ENCODE results near the gene CYS1.

Gene CYS1

DNA sequence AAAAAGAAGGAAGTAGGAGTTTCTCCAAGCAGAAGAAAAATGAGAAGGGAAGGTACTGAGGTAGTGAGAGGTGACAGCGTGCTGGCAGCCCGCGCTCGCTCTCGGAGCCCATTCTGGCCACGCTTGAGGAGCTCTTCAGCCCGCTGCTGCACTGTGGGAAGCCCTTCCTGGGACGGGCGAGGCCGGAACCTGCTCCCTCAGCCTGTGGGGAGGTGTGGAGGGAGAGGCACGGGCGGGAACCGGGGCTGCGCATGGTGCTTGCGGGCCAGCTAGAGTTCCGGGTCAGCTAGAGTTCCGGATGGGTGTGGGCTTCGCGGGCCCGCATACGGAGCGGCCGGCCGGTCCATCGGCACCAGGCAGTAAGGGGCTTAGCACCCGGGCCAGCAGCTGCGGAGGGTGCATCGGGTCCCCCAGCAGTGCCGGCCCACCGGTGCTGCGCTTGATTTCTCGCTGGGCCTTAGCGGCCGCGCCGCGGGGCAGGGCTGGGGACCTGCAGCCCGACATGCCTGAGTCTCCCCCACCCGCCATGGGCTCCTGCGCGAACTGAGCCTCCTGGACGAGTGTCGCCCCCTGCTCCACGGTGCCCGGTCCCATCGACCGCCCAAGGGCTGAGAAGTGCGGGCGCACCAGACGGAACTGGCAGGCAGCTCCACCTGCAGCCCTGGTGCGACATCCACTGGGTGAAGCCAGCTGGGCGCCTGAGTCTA, 11.1 kb upstream of the CYS1 start:
- Histone ChIP-seq H3K36me3 (no peaks in the 10 kb centered on the region), H3K4me3 (peak overlapping the region; percentile 36 to 54), H3K4me1 (peaks cover 0 to 6% (median 2%) of the 10 kb centered on the region in 4 donors), H3K27ac (no peak overlapping the region), H3K27me3 (peaks cover 0 to 15% of the 10 kb centered on the region in 2 donors), H3K9me3 (no peaks in the 10 kb centered on the region)
- TF ChIP-seq, protein P1, sequence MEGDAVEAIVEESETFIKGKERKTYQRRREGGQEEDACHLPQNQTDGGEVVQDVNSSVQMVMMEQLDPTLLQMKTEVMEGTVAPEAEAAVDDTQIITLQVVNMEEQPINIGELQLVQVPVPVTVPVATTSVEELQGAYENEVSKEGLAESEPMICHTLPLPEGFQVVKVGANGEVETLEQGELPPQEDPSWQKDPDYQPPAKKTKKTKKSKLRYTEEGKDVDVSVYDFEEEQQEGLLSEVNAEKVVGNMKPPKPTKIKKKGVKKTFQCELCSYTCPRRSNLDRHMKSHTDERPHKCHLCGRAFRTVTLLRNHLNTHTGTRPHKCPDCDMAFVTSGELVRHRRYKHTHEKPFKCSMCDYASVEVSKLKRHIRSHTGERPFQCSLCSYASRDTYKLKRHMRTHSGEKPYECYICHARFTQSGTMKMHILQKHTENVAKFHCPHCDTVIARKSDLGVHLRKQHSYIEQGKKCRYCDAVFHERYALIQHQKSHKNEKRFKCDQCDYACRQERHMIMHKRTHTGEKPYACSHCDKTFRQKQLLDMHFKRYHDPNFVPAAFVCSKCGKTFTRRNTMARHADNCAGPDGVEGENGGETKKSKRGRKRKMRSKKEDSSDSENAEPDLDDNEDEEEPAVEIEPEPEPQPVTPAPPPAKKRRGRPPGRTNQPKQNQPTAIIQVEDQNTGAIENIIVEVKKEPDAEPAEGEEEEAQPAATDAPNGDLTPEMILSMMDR (IDR thresholded peaks at IDR 0.05): no peak
- no peak for DNase-seq
- intact Hi-C loops (cut with DNase I; ENCODE audit: low total_unique reads): no loop called here

DNA sequence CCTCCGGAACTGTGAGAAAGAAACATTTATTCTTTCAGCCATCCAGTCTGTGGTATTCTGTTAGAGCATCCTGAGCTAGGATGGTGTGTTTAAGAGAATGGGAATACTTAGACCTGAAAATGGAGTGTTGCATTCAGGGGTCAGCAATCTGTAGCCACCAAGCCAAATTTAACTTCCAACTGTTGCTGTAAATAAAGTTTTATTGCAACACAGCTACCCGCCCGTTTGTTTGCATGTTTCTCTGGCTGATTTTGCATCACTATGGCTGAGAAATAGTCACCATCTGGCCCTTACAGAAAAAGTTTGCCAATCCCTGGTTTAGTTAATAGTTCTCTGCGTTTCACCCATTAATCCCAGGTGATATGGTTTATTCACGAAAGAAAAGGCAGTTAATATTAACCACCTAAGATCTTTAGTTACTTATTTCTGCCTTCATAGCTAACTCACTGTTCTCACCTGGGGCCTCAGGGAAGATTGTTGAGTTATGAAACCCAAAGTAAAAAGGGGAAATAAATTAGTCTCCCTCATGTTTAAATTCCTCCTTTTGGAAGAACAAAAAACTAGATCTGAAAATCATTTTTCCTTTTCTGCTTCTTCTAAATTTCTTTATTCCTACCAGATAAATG, 9.5 kb upstream of the CYS1 start:
- DNase-seq: no peak
- Histone ChIP-seq H3K27me3 (peaks cover 0 to 15% of the 10 kb centered on the region in 2 donors), H3K4me3 (no peak overlapping the region), H3K4me1 (peaks cover 0 to 6% (median 2%) of the 10 kb centered on the region in 4 donors), H3K36me3 (no peaks in the 10 kb centered on the region), H3K9me3 (no peaks in the 10 kb centered on the region), H3K27ac (no peak overlapping the region)
- intact Hi-C loops (cut with DNase I; ENCODE audit: low total_unique reads): no loop called here
- TF ChIP-seq, protein P1 (IDR thresholded peaks at IDR 0.05): no peak

DNA sequence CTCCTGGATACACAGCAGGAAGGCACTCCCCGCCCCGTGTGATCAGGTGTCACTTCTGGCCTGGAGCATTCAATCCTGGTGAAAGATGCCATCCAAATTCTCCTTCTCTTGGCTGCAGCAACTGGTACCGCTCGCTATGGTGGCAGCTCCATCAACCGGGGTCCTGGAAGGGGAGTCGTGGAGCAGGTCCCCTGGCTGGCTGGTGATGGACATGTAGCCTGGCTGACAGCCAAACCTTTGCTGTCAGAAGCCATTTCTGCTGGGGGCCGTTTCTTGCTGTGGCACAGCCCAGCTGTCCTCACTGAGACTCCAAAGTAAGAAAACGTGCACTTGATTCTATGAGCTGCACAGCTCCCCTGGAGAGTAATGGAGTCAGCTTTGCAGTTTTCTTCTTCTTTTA, 7.1 kb upstream of the CYS1 start:
- TF ChIP-seq, protein P1 (IDR thresholded peaks at IDR 0.05): no peak
- H3K9me3 ChIP-seq: no peaks in the 10 kb centered on the region
- H3K4me3 ChIP-seq: no peak overlapping the region
- H3K27me3 ChIP-seq: peaks cover 0 to 8% of the 10 kb centered on the region in 2 donors
- intact Hi-C loops (cut with DNase I; ENCODE audit: low total_unique reads): no loop called here
- peaks cover 0 to 20% (median 13%) of the 10 kb centered on the region in 4 donors for H3K4me1 ChIP-seq
- H3K27ac ChIP-seq: no peak overlapping the region
- H3K36me3 ChIP-seq: no peaks in the 10 kb centered on the region
- DNase-seq: no peak

DNA sequence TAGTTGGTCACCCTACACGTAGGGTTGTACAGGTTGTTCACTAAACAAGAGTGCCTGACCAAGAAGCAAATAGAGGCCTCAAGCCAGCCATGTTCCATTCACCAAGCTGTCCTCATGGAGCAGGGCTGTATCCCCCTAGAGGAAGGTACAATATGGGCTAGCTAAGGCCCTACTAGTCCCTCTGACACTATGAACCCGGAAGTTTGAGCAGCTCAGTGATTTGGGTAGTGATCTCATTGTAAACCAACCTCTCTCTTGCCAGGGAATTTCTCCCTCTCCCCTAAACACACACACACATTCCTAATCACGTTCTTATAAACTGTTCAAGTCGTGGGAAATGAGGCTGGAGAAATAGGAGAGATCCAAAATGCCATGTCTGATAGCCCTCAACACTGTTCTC, 6.7 kb upstream of the CYS1 start:
- intact Hi-C loops (cut with DNase I; ENCODE audit: low total_unique reads): no loop called here
- H3K4me1 ChIP-seq: peaks cover 0 to 21% (median 13%) of the 10 kb centered on the region in 4 donors
- peaks cover 0 to 8% of the 10 kb centered on the region in 2 donors for H3K27me3 ChIP-seq
- no peaks in the 10 kb centered on the region for H3K36me3 ChIP-seq
- no peak overlapping the region for H3K4me3 ChIP-seq
- DNase-seq: no peak
- no peak overlapping the region for H3K27ac ChIP-seq
- TF ChIP-seq, protein P1 (IDR thresholded peaks at IDR 0.05): no peak
- H3K9me3 ChIP-seq: no peaks in the 10 kb centered on the region

DNA sequence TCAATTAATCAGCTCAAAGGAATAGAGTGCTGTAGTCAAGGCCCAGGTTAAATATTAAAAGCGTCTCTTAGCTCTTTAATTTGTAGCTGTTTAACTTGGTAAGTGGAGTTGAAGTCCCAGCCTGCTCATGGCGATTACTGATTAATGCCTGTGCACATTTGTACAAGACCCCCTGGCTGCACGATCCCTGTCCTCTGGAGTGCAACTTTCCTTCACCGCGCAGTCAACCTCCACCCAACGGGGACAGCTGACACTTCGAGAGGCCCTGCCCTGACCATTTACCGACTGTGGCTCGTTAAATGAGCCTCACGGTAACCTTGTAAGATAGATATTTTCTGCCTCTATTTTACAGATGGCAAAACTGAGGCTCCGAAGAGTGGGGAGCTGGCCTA, 5.5 kb upstream of the CYS1 start:
- Histone ChIP-seq H3K27ac (no peak overlapping the region), H3K36me3 (no peaks in the 10 kb centered on the region), H3K4me1 (peaks cover 0 to 17% (median 13%) of the 10 kb centered on the region in 4 donors), H3K27me3 (no peaks in the 10 kb centered on the region), H3K9me3 (no peaks in the 10 kb centered on the region), H3K4me3 (no peak overlapping the region)
- intact Hi-C loops (cut with DNase I; ENCODE audit: low total_unique reads): no loop called here
- no peak for DNase-seq
- TF ChIP-seq, protein P1 (IDR thresholded peaks at IDR 0.05): no peak

Data from tibial artery (tissue), 4 donors.